Loucy (cell line): ENCODE measurements around the gene COL25A1.

ENCODE experiments used
- CTCF ChIP-seq: fragments of 200-600 bp; sonication (generic); conservative IDR thresholded peaks from 2 replicates; pipeline ENCODE4 v1.5.1; 2014; ENCODE audit warnings: mild to moderate bottlenecking, antibody characterized with exemption, low read length
- EZH2phosphoT487 ChIP-seq: fragments of 200-600 bp; IDR thresholded peaks from 2 replicates; pipeline ENCODE4 v1.6.1; 2018; ENCODE audit warnings: antibody characterized with exemption, mild to moderate bottlenecking, moderate library complexity, borderline replicate concordance

- 0 out of 2 replicates have a peak, but pooled peaks have one; percentile 19 for TF ChIP-seq CTCF
- TF ChIP-seq EZH2phosphoT487, result no peak
Measured at GRCh38 chr4:109162759-109163158, 139.7 kb downstream of the COL25A1 start.
